Neural cell (in vitro differentiated cells): ENCODE results near the gene NCKAP5. TPM values are rescaled to one million over a fixed set of nuclear protein-coding genes. Genes with fewer than 3 reads are reported as not detected.

Experiments
- H2AFZ ChIP-seq: fragments of 200-600, 300-800 bp; sonication (generic), shearing (Covaris generic); 2 replicates; pipeline ENCODE4 v1.6.0; 2014; ENCODE audit warnings: low read depth, mild to moderate bottlenecking, antibody characterized with exemption, low read length, moderate library complexity
- H3F3A ChIP-seq: fragments of 200-600 bp; shearing (Covaris generic); 2 replicates; pipeline ENCODE4 v1.6.1; 2016; ENCODE audit warnings: mild to moderate bottlenecking, moderate library complexity, mixed read lengths, antibody characterized with exemption, low read length; ENCODE audit not compliant: insufficient read depth, poor library complexity, severe bottlenecking
- H3K27ac ChIP-seq: fragments of 200-600, 300-800 bp; sonication (generic), shearing (Covaris generic); 2 replicates; pipeline ENCODE4 v1.5.1; 2014; ENCODE audit warnings: mild to moderate bottlenecking, low read length, moderate library complexity
- H3K27me3 ChIP-seq: fragments of 300-800, 200-600 bp; sonication (generic), shearing (Covaris generic); 2 replicates; pipeline ENCODE4 v1.6.0; 2014; ENCODE audit warnings: mild to moderate bottlenecking, low read depth, low read length, moderate library complexity; ENCODE audit not compliant: insufficient read depth
- H3K36me3 ChIP-seq: fragments of 300-800, 200-600 bp; sonication (generic), shearing (Covaris generic); 2 replicates; pipeline ENCODE4 v1.5.1; 2014; ENCODE audit warnings: mild to moderate bottlenecking, antibody characterized with exemption, low read length, moderate library complexity; ENCODE audit not compliant: insufficient read depth
- H3K4me2 ChIP-seq: fragments of 300-800, 200-600 bp; sonication (generic), shearing (Covaris generic); 2 replicates; pipeline ENCODE4 v1.6.0; 2014; ENCODE audit warnings: mild to moderate bottlenecking, low read length
- H3K4me3 ChIP-seq: fragments of 300-800, 200-600 bp; sonication (generic), shearing (Covaris generic); 2 replicates; pipeline ENCODE4 v1.5.1; 2014; ENCODE audit warnings: mild to moderate bottlenecking, low read length, moderate library complexity
- H3K79me2 ChIP-seq: fragments of 200-600 bp; shearing (Covaris generic); replicated peaks from 2 replicates; pipeline ENCODE4 v1.6.0; 2014; ENCODE audit warnings: mild to moderate bottlenecking, low read length, moderate library complexity; ENCODE audit not compliant: insufficient read depth
- H3K9ac ChIP-seq: fragments of 300-800, 200-600 bp; sonication (generic), shearing (Covaris generic); 2 replicates; pipeline ENCODE4 v1.6.1; 2016; ENCODE audit warnings: mild to moderate bottlenecking, low read length, mixed read lengths
- H3K9me2 ChIP-seq: fragments of 200-600 bp; shearing (Covaris generic); 2 replicates; pipeline ENCODE4 v1.6.1; 2016; ENCODE audit warnings: mild to moderate bottlenecking, low read length, mixed read lengths; ENCODE audit not compliant: insufficient read depth
- H3K9me3 ChIP-seq: fragments of 200-600, 300-800 bp; sonication (generic), shearing (Covaris generic); 2 replicates; pipeline ENCODE4 v1.6.1; 2016; ENCODE audit warnings: mild to moderate bottlenecking, mixed run types, low read length, moderate library complexity, mixed read lengths
- H4K20me1 ChIP-seq: fragments of 200-600 bp; shearing (Covaris generic); 2 replicates; pipeline ENCODE4 v1.6.1; 2016; ENCODE audit warnings: mild to moderate bottlenecking, mixed run types; ENCODE audit not compliant: insufficient read depth
- CTCF ChIP-seq: fragments of 450-650 bp; IDR thresholded peaks from 2 replicates; pipeline ENCODE4 v1.5.1; 2014; ENCODE audit warnings: antibody characterized with exemption, mild to moderate bottlenecking, moderate library complexity; ENCODE audit not compliant: poor library complexity, severe bottlenecking
- EP300 ChIP-seq: fragments of 450-650 bp; conservative IDR thresholded peaks from 2 replicates; pipeline ENCODE4 v1.6.1; 2014; ENCODE audit warnings: antibody characterized with exemption, mild to moderate bottlenecking, moderate library complexity; ENCODE audit not compliant: poor library complexity, severe bottlenecking
- EZH2 ChIP-seq: fragments of 200-600, 300-800 bp; shearing (Covaris generic), sonication (generic); IDR thresholded peaks from 2 replicates; pipeline ENCODE4 v1.6.1; 2014; ENCODE audit warnings: antibody characterized with exemption, low read length, borderline replicate concordance, mild to moderate bottlenecking; ENCODE audit not compliant: insufficient read depth, poor library complexity, severe bottlenecking
- MXI1 ChIP-seq: fragments of 450-650 bp; conservative IDR thresholded peaks from 2 replicates; pipeline ENCODE4 v1.6.1; 2014; ENCODE audit warnings: antibody characterized with exemption, mild to moderate bottlenecking; ENCODE audit not compliant: poor library complexity, severe bottlenecking
- POLR2AphosphoS5 ChIP-seq: IDR thresholded peaks from 2 replicates; pipeline ENCODE4 v1.6.1; 2012
- RAD21 ChIP-seq: fragments of 450-650 bp; conservative IDR thresholded peaks from 2 replicates; pipeline ENCODE4 v1.6.1; 2014; ENCODE audit warnings: antibody characterized with exemption, mild to moderate bottlenecking, moderate library complexity
- REST ChIP-seq: IDR thresholded peaks from 2 replicates; pipeline ENCODE4 v1.6.1; 2012; ENCODE audit warnings: borderline replicate concordance
- TAF1 ChIP-seq: IDR thresholded peaks from 2 replicates; pipeline ENCODE4 v1.6.1; 2012; ENCODE audit warnings: low read depth
- polyA plus RNA-seq: library from polyadenylated mRNA; depleted of rRNA; stranded (reverse); fragments of >200 nt; gene quantifications from 2 replicates; pipeline ENCODE4 v1.2.3, GENCODE V29; 2014

The NCKAP5 gene
- polyA plus RNA-seq, 1 donor from 2014 or later = 2.4 TPM

GRCh38 chr2:133304344-133304743, 263.9 kb downstream of the NCKAP5 start:
- Histone ChIP-seq H4K20me1 (no peaks in the 10 kb centered on the region), H3F3A (no peaks in the 10 kb centered on the region), H3K9ac (no peak overlapping the region), H3K36me3 (no peaks in the 10 kb centered on the region), H2AFZ (no peak overlapping the region), H3K79me2 (no peaks in the 10 kb centered on the region), H3K9me3 (no peaks in the 10 kb centered on the region), H3K9me2 (no peaks in the 10 kb centered on the region), H3K27ac (no peak overlapping the region), H3K27me3 (no peaks in the 10 kb centered on the region), H3K4me2 (no peak overlapping the region), H3K4me3 (no peak overlapping the region)
- TF ChIP-seq EP300 = no peak
- TF ChIP-seq REST = no peak
- no peak for TF ChIP-seq POLR2AphosphoS5
- TF ChIP-seq RAD21 = no peak
- TF ChIP-seq EZH2 = no peak
- TF ChIP-seq TAF1 = no peak
- TF ChIP-seq CTCF = no peak
- TF ChIP-seq MXI1 = no peak

GRCh38 chr2:133303150-133303549, 265.1 kb downstream of the NCKAP5 start:
- Histone ChIP-seq H2AFZ (no peak overlapping the region), H3K4me3 (no peak overlapping the region), H3K27me3 (no peaks in the 10 kb centered on the region), H3K4me2 (no peak overlapping the region), H4K20me1 (no peaks in the 10 kb centered on the region), H3K27ac (no peak overlapping the region), H3K9ac (no peak overlapping the region), H3K9me3 (no peaks in the 10 kb centered on the region), H3K36me3 (no peaks in the 10 kb centered on the region), H3K9me2 (no peaks in the 10 kb centered on the region), H3K79me2 (no peaks in the 10 kb centered on the region), H3F3A (no peaks in the 10 kb centered on the region)
- TF ChIP-seq CTCF (no peak), MXI1 (no peak)
